PC-9 (cell line): ENCODE measurements around the gene IGFBP7. TPM values are rescaled to one million over a fixed set of nuclear protein-coding genes. Genes with fewer than 3 reads are reported as not detected.

ENCODE experiments used
- BruUV-seq: library from RNA; stranded (reverse); fragments of 400-500 nt; replicated peaks from 2 replicates; lab custom pipeline; 2021; lab: Mats Ljungman, UMichigan
- CTCF ChIA-PET: fragments of 300-600 bp; sonication (Branson Sonifier 250); formaldehyde crosslinking; loops from one replicate; lab custom pipeline; 2022; ENCODE audit warnings: antibody characterized with exemption; lab: Charles Lee
- POLR2A ChIA-PET: fragments of 300-600 bp; sonication (Branson Sonifier 250); formaldehyde crosslinking; loops from one replicate; lab custom pipeline; 2022; ENCODE audit warnings: antibody characterized with exemption; ENCODE audit not compliant: unreplicated experiment; lab: Charles Lee
- DNase-seq, 2 experiments: peaks; one replicate each; pipeline versions ENCODE4 v3.0.0 to v3.0.0-alpha.2; 2015 to 2022; ENCODE audit warnings: mixed read lengths in 1 of 2
- H2AFZ ChIP-seq: fragments of 200-600 bp; sonication (generic); 2 replicates; pipeline ENCODE4 v1.8.1; 2017; ENCODE audit warnings: antibody characterized with exemption
- H3F3A ChIP-seq: fragments of 200-600 bp; sonication (generic); 2 replicates; pipeline ENCODE4 v1.8.1; 2017; ENCODE audit warnings: antibody characterized with exemption, mild to moderate bottlenecking, low read depth; ENCODE audit not compliant: insufficient read depth
- H3K27ac ChIP-seq: fragments of 200-600 bp; sonication (generic); 2 replicates; pipeline ENCODE4 v1.6.1; 2016; ENCODE audit warnings: mixed run types
- H3K27me3 ChIP-seq: fragments of 200-600 bp; sonication (generic); 2 replicates; pipeline ENCODE4 v1.6.1; 2016; ENCODE audit warnings: low read depth, mixed run types; ENCODE audit not compliant: insufficient read depth
- H3K36me3 ChIP-seq: fragments of 200-600 bp; sonication (generic); 2 replicates; pipeline ENCODE4 v1.6.1; 2016; ENCODE audit warnings: low read depth, mixed run types
- H3K4me1 ChIP-seq: fragments of 200-600 bp; sonication (generic); replicated peaks from 2 replicates; pipeline ENCODE4 v1.6.1; 2016; ENCODE audit warnings: mixed run types; ENCODE audit not compliant: insufficient read depth
- H3K4me2 ChIP-seq: fragments of 200-600 bp; sonication (generic); 2 replicates; pipeline ENCODE4 v1.6.1; 2017; ENCODE audit warnings: mixed run types
- H3K4me3 ChIP-seq: fragments of 200-600 bp; sonication (generic); 2 replicates; pipeline ENCODE4 v1.6.1; 2016; ENCODE audit warnings: mixed run types
- H3K79me2 ChIP-seq: fragments of 200-600 bp; sonication (generic); 2 replicates; pipeline ENCODE4 v1.6.1; 2017; ENCODE audit warnings: low read depth, mixed run types
- H3K9me2 ChIP-seq: fragments of 200-600 bp; sonication (generic); 2 replicates; pipeline ENCODE4 v1.8.1; 2017; ENCODE audit warnings: mild to moderate bottlenecking; ENCODE audit not compliant: insufficient read depth
- H3K9me3 ChIP-seq: fragments of 200-600 bp; sonication (generic); 2 replicates; pipeline ENCODE4 v1.8.1; 2016; ENCODE audit warnings: low read depth; ENCODE audit not compliant: insufficient read depth
- H4K20me1 ChIP-seq: fragments of 200-600 bp; sonication (generic); 2 replicates; pipeline ENCODE4 v1.8.1; 2017; ENCODE audit not compliant: insufficient read depth
- EZH2 ChIP-seq: fragments of 200-600 bp; sonication (generic); IDR thresholded peaks from 2 replicates; pipeline ENCODE4 v1.8.0; 2017; ENCODE audit warnings: antibody characterized with exemption, low read depth
- intact Hi-C: fragments of 100-400 bp; cut with micrococcal nuclease; formaldehyde crosslinking; loops from one replicate; pipeline ENCODE4 v1.10.0; 2022; ENCODE audit not compliant: unreplicated experiment
- total RNA-seq: library from RNA; stranded (reverse); gene quantifications from 2 replicates; pipeline ENCODE4 v1.2.3, GENCODE V29; 2021
- TF ChIP-seq, protein P1 (sequence below): fragments of 200-600 bp; sonication (generic); conservative IDR thresholded peaks from 2 replicates; pipeline ENCODE4 v1.6.1; 2017; ENCODE audit warnings: mixed run types, antibody characterized with exemption, mild to moderate bottlenecking, moderate library complexity

IGFBP7 gene
- total RNA-seq, 1 experiment from 2014 or later: 127 TPM

GRCh38 chr4:57055886-57056285 is 54.3 kb downstream of the IGFBP7 start:
- H3K4me2 ChIP-seq: no peak overlapping the region
- POLR2A ChIA-PET: no interaction called here

GRCh38 chr4:57053508-57053907 is 56.7 kb downstream of the IGFBP7 start:
- H3K9me2 ChIP-seq: no peaks in the 10 kb centered on the region; the same call in 1 of the 2 replicates
- no peak overlapping the region for H2AFZ ChIP-seq
- H3K27ac ChIP-seq: no peak overlapping the region
- BruUV-seq: no TSS peak
- no peak overlapping the region for H3K4me3 ChIP-seq
- no peaks in the 10 kb centered on the region for H3K9me3 ChIP-seq
- DNase-seq: no peak
- H3K79me2 ChIP-seq: no peaks in the 10 kb centered on the region
- intact Hi-C loops: no loop called here
- no peaks in the 10 kb centered on the region for H3F3A ChIP-seq
- H4K20me1 ChIP-seq: no peaks in the 10 kb centered on the region
- H3K4me2 ChIP-seq: no peak overlapping the region
- TF ChIP-seq, protein P1, sequence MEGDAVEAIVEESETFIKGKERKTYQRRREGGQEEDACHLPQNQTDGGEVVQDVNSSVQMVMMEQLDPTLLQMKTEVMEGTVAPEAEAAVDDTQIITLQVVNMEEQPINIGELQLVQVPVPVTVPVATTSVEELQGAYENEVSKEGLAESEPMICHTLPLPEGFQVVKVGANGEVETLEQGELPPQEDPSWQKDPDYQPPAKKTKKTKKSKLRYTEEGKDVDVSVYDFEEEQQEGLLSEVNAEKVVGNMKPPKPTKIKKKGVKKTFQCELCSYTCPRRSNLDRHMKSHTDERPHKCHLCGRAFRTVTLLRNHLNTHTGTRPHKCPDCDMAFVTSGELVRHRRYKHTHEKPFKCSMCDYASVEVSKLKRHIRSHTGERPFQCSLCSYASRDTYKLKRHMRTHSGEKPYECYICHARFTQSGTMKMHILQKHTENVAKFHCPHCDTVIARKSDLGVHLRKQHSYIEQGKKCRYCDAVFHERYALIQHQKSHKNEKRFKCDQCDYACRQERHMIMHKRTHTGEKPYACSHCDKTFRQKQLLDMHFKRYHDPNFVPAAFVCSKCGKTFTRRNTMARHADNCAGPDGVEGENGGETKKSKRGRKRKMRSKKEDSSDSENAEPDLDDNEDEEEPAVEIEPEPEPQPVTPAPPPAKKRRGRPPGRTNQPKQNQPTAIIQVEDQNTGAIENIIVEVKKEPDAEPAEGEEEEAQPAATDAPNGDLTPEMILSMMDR: no peak
- no peak for TF ChIP-seq EZH2
- H3K36me3 ChIP-seq: no peaks in the 10 kb centered on the region
- peaks cover 4% of the 10 kb centered on the region; the same call in 1 of the 2 replicates for H3K4me1 ChIP-seq
- CTCF ChIA-PET: no interaction called here
- no peaks in the 10 kb centered on the region for H3K27me3 ChIP-seq
- POLR2A ChIA-PET: no interaction called here

More at GRCh38 chr4:57055886-57056285, 54.3 kb downstream of the IGFBP7 start:
- DNase-seq: no peak
- Histone ChIP-seq H2AFZ (no peak overlapping the region), H3K27ac (no peak overlapping the region), H3K9me3 (no peaks in the 10 kb centered on the region), H3K27me3 (no peaks in the 10 kb centered on the region), H3F3A (no peaks in the 10 kb centered on the region), H3K9me2 (no peaks in the 10 kb centered on the region), H3K4me1 (no peaks in the 10 kb centered on the region), H3K79me2 (no peaks in the 10 kb centered on the region), H3K36me3 (no peaks in the 10 kb centered on the region), H4K20me1 (no peaks in the 10 kb centered on the region), H3K4me3 (no peak overlapping the region)
- CTCF ChIA-PET: no interaction called here
- intact Hi-C loops: no loop called here
- TF ChIP-seq EZH2: no peak
- TF ChIP-seq, protein P1: no peak
- no TSS peak for BruUV-seq

- Histone ChIP-seq H3K4me2 (no peak overlapping the region), H4K20me1 (no peaks in the 10 kb centered on the region), H3K9me3 (no peaks in the 10 kb centered on the region), H3K79me2 (no peaks in the 10 kb centered on the region), H3K27ac (no peak overlapping the region), H3K4me3 (no peak overlapping the region), H2AFZ (no peak overlapping the region), H3F3A (no peaks in the 10 kb centered on the region), H3K9me2 (no peaks in the 10 kb centered on the region; the same call in 1 of the 2 replicates), H3K27me3 (no peaks in the 10 kb centered on the region), H3K4me1 (peaks cover 7% of the 10 kb centered on the region; the same call in 1 of the 2 replicates), H3K36me3 (no peaks in the 10 kb centered on the region)
- no peak for DNase-seq
- intact Hi-C loops: no loop called here
- no TSS peak for BruUV-seq
- ChIA-PET POLR2A (no interaction called here), CTCF (no interaction called here)
- no peak for TF ChIP-seq EZH2
- TF ChIP-seq, protein P1: no peak
These were observed 58.7 kb downstream of the IGFBP7 start for GRCh38 chr4:57051524-57051923.
